Panc1 (cell line): Measurements from ENCODE around the gene VPS50. TPM values are rescaled to one million over a fixed set of nuclear protein-coding genes. Genes with fewer than 3 reads are reported as not detected.

Experiments used
- ATAC-seq: fragments of 200-7000 bp; cut with Tn5 transposase; 2 replicates; pipeline ENCODE4 v1.9.1; 2020; ENCODE audit warnings: mild to moderate bottlenecking, moderate library complexity
- BruUV-seq: library from RNA; stranded (reverse); fragments of 400-500 nt; replicated peaks from 2 replicates; lab custom pipeline; 2021; lab: Mats Ljungman, UMichigan
- CTCF ChIA-PET: fragments of 300-600 bp; sonication (Branson Sonifier 250); formaldehyde crosslinking; loops from one replicate; lab custom pipeline; 2022; ENCODE audit warnings: antibody characterized with exemption; lab: Charles Lee
- POLR2A ChIA-PET: fragments of 300-600 bp; sonication (Branson Sonifier 250); formaldehyde crosslinking; loops from one replicate; lab custom pipeline; 2022; ENCODE audit warnings: antibody characterized with exemption; lab: Charles Lee
- DNase-seq: peaks from one replicate; pipeline ENCODE4 v3.0.0-alpha.2; 2010; ENCODE audit warnings: low read depth, low spot score
- H3K27ac ChIP-seq: 2 replicates; pipeline ENCODE4 v1.5.1; 2011; ENCODE audit warnings: mild to moderate bottlenecking, low read length, inconsistent platforms
- H3K27me3 ChIP-seq: fragments of 200-500 bp; sonication (Bioruptor generic); 2 replicates; pipeline ENCODE4 v1.6.0; 2014; ENCODE audit warnings: low read length, inconsistent platforms; ENCODE audit not compliant: control insufficient read depth, insufficient read depth
- H3K36me3 ChIP-seq: fragments of 200-500 bp; sonication (Bioruptor generic); 2 replicates; pipeline ENCODE4 v1.5.1; 2014; ENCODE audit warnings: inconsistent platforms, mild to moderate bottlenecking, low read length, moderate library complexity; ENCODE audit not compliant: control insufficient read depth, insufficient read depth
- H3K4me1 ChIP-seq: 2 replicates; pipeline ENCODE4 v1.5.1; 2011; ENCODE audit warnings: inconsistent platforms, mild to moderate bottlenecking, low read length, moderate library complexity; ENCODE audit not compliant: control insufficient read depth, insufficient read depth
- H3K4me3 ChIP-seq, 2 experiments: 2 replicates each; pipeline ENCODE4 v1.5.1; 2011 to 2012; ENCODE audit warnings: low read depth in 2 of 2, low read length in 2 of 2, mild to moderate bottlenecking in 2 of 2, inconsistent platforms in 1 of 2, moderate library complexity in 1 of 2
- H3K9me3 ChIP-seq: fragments of 200-500 bp; sonication (Bioruptor generic); 2 replicates; pipeline ENCODE4 v1.5.1; 2014; ENCODE audit warnings: low read depth, mild to moderate bottlenecking, inconsistent platforms, low read length, moderate library complexity; ENCODE audit not compliant: control insufficient read depth, insufficient read depth
- POLR2AphosphoS5 ChIP-seq: IDR thresholded peaks from 2 replicates; pipeline ENCODE4 v1.6.1; 2012; ENCODE audit warnings: mild to moderate bottlenecking, low read depth, low read length, moderate library complexity
- SIN3A ChIP-seq: IDR thresholded peaks from 2 replicates; pipeline ENCODE4 v1.6.1; 2012; ENCODE audit warnings: low read depth, mild to moderate bottlenecking, low read length, moderate library complexity, borderline replicate concordance; ENCODE audit not compliant: insufficient read depth
- TCF7L2 ChIP-seq: IDR thresholded peaks from 2 replicates; pipeline ENCODE4 v1.6.1; 2011; ENCODE audit warnings: mild to moderate bottlenecking, low read depth, low read length, inconsistent platforms
- in situ Hi-C: cut with HindIII; loops from 2 replicates; pipeline ENCODE4 v1.10.0; 2016; ENCODE audit warnings: low sequenced_read_pairs, low pct_unique_long_range_greater_than_20kb
- intact Hi-C: fragments of 100-400 bp; cut with micrococcal nuclease; formaldehyde crosslinking; loops from one replicate; pipeline ENCODE4 v1.10.0; 2022; ENCODE audit not compliant: unreplicated experiment
- total RNA-seq: library from RNA; stranded (reverse); gene quantifications from one replicate; pipeline ENCODE4 v1.2.1, GENCODE V29; 2021; ENCODE audit not compliant: unreplicated experiment
- TF ChIP-seq, protein P1 (sequence below), 2 experiments: IDR thresholded peaks; 2 replicates each; pipeline ENCODE4 v1.6.1; 2011 to 2012; ENCODE audit warnings: low read depth in 2 of 2, control low read depth in 1 of 2, low read length in 1 of 2, mild to moderate bottlenecking in 1 of 2, moderate library complexity in 1 of 2; ENCODE audit not compliant: insufficient read depth in 1 of 2
- TF ChIP-seq, protein P2 (sequence below): fragments of 450-650 bp; IDR thresholded peaks from 2 replicates; pipeline ENCODE4 v1.5.1; 2017; ENCODE audit warnings: mild to moderate bottlenecking

VPS50 gene
- total RNA-seq, 1 experiment from 2014 or later, result 14.6 TPM

DNA sequence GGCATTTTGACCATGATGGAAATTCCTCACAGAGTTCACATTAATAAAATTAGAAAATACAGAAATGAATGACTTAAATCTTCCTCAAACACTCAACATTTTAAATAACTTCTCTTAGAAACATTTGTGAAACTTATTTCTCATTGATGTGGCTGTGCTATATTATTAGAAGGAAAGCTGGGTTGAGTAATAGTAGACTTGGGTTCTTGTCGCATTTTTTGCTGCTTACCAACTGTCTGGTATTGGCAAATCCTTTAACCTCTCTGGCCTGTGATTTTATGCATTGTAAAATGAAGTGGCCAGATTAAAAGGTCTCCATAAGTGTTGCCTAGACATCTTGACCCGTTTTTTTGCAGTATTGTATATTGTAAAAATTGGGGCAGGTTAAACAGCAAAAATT lies 66.5 kb downstream of the VPS50 start:
- ATAC-seq (no peak), DNase-seq (no peak)
- 0 out of 2 replicates have a peak, but pooled peaks cover 2% of the 10 kb centered on the region for H3K36me3 ChIP-seq
- H3K4me3 ChIP-seq, result no peak overlapping the region
- no peaks in the 10 kb centered on the region for H3K4me1 ChIP-seq
- H3K27me3 ChIP-seq, result no peaks in the 10 kb centered on the region
- TF ChIP-seq SIN3A (no peak), TCF7L2 (no peak), POLR2AphosphoS5 (no peak)
- TF ChIP-seq, protein P1, sequence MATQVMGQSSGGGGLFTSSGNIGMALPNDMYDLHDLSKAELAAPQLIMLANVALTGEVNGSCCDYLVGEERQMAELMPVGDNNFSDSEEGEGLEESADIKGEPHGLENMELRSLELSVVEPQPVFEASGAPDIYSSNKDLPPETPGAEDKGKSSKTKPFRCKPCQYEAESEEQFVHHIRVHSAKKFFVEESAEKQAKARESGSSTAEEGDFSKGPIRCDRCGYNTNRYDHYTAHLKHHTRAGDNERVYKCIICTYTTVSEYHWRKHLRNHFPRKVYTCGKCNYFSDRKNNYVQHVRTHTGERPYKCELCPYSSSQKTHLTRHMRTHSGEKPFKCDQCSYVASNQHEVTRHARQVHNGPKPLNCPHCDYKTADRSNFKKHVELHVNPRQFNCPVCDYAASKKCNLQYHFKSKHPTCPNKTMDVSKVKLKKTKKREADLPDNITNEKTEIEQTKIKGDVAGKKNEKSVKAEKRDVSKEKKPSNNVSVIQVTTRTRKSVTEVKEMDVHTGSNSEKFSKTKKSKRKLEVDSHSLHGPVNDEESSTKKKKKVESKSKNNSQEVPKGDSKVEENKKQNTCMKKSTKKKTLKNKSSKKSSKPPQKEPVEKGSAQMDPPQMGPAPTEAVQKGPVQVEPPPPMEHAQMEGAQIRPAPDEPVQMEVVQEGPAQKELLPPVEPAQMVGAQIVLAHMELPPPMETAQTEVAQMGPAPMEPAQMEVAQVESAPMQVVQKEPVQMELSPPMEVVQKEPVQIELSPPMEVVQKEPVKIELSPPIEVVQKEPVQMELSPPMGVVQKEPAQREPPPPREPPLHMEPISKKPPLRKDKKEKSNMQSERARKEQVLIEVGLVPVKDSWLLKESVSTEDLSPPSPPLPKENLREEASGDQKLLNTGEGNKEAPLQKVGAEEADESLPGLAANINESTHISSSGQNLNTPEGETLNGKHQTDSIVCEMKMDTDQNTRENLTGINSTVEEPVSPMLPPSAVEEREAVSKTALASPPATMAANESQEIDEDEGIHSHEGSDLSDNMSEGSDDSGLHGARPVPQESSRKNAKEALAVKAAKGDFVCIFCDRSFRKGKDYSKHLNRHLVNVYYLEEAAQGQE (IDR thresholded peaks at IDR 0.05; ENCODE audit: insufficient read depth in 1 of 2, low read depth in 2 of 2, low read length in 1 of 2), result no peak
- TF ChIP-seq, protein P2, sequence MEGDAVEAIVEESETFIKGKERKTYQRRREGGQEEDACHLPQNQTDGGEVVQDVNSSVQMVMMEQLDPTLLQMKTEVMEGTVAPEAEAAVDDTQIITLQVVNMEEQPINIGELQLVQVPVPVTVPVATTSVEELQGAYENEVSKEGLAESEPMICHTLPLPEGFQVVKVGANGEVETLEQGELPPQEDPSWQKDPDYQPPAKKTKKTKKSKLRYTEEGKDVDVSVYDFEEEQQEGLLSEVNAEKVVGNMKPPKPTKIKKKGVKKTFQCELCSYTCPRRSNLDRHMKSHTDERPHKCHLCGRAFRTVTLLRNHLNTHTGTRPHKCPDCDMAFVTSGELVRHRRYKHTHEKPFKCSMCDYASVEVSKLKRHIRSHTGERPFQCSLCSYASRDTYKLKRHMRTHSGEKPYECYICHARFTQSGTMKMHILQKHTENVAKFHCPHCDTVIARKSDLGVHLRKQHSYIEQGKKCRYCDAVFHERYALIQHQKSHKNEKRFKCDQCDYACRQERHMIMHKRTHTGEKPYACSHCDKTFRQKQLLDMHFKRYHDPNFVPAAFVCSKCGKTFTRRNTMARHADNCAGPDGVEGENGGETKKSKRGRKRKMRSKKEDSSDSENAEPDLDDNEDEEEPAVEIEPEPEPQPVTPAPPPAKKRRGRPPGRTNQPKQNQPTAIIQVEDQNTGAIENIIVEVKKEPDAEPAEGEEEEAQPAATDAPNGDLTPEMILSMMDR, result no peak
- in situ Hi-C loops, result no loop called here
- ChIA-PET CTCF (no interaction called here), POLR2A (no interaction called here)
- H3K9me3 ChIP-seq, result no peaks in the 10 kb centered on the region
- H3K27ac ChIP-seq, result no peak overlapping the region
- BruUV-seq, result no TSS peak
- intact Hi-C loops, result no loop called here

DNA sequence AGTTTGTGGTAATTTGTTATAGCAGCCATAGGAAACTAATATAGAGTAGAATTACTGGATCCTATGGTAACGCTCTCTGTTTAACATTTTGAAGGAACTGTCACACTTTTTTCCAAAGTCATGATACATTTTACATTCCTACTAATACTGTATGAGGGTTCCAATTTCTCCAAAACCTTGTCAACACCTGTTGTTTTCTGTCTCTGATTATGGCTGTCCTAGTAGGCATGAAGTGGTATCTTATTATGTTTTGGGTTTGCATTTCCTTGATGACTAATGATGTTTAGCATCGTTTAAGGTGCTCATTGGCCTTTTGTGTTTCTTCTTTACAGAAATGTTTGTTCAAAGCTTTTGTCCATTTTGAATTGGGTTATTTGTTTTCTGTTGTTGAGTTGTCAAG lies 69.6 kb downstream of the VPS50 start:
- in situ Hi-C loops, result no loop called here
- Histone ChIP-seq H3K27me3 (no peaks in the 10 kb centered on the region), H3K27ac (no peak overlapping the region), H3K4me3 (no peak overlapping the region), H3K9me3 (no peaks in the 10 kb centered on the region), H3K4me1 (no peaks in the 10 kb centered on the region), H3K36me3 (0 out of 2 replicates have a peak, but pooled peaks cover 2% of the 10 kb centered on the region)
- ChIA-PET POLR2A (no interaction called here), CTCF (no interaction called here)
- intact Hi-C loops, result no loop called here
- no TSS peak for BruUV-seq
- no peak for DNase-seq
- TF ChIP-seq POLR2AphosphoS5 (no peak), TCF7L2 (no peak)
- TF ChIP-seq, protein P1 (IDR thresholded peaks at IDR 0.05; ENCODE audit: insufficient read depth in 1 of 2, low read depth in 2 of 2, low read length in 1 of 2), result no peak
- no peak for ATAC-seq
